NCI-H2081 treated with DMSO at 0.1 percent for 48 hours (cell line): ENCODE data around the gene IL1RL2.

Experiments
- DNase-seq: peaks from one replicate; lab custom pipeline; 2025; lab: John Stamatoyannopoulos, UW

IL1RL2 gene

GRCh38 chr2:102267774-102268173 lies 81.0 kb downstream of the IL1RL2 start:
- DNase-seq = no peak

DNA sequence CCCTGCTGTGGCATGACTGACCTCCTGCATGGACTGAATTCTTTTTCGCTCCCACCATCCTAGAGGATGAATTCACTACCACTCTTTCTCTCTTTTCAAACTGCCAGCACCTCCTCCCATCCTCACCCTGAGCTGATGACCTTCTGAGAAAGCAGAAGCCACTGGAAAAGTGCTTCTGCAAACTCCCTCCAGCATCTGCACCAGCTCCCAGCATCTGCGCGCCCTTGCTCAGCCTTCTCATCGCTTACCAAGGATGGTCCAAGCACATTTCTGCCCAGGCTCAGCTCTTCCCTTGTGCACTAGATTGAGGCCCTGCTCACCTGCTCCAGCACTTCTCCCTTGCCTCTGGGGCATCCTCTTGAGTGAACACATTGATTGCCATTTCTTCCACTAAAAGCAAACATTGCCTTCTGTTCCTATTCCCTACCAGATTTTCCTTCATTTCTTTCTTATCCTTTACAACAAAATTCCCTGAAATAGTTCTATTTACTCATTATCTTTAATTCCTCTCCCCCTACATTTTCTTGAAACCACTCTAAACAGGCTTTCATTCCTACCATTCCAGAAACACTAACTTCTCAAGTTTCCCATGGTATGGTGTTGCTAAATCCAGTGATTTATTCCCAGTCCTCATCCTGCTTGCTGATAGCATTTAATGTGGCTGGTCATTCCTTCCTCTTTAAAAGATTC lies 81.8 kb downstream of the IL1RL2 start:
- DNase-seq = no peak

DNA sequence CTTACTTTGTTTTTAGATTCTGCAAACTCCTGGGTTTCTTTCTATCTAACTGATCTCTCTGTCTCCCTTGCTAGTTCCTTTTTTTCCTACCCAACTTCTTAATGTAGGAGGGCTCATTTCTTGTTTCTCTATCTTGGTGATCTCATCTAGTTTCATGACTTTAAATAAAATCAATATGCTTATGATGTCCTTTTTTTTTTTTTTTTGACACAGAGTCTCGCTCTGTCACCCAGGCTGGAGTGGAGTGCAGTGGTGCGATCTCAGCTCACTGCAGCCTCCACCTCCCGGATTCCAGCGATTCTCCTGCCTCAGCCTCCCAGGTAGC lies 82.3 kb downstream of the IL1RL2 start:
- no peak for DNase-seq

DNA sequence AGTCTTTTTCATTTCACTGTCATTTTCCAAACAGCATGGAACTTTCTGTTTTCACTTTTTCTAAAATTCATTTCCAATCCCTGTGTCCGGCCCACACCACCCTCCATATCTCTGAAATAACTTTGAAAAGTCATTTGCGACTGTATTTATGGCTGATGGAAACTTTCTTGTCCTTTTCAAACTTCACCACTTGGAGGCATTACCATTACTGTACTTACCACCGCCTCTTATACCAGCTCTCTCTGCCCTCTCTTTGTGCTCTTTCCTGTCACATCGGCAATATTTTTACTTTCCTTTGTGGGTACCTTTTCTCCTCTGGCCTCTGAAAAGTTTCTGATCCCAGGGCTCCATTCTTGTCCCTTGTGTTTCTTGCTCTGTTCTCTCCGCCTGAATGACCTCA lies 85.0 kb downstream of the IL1RL2 start:
- DNase-seq = no peak

- DNase-seq = no peak
These were observed 86.9 kb downstream of the IL1RL2 start for GRCh38 chr2:102273619-102274211.

DNA sequence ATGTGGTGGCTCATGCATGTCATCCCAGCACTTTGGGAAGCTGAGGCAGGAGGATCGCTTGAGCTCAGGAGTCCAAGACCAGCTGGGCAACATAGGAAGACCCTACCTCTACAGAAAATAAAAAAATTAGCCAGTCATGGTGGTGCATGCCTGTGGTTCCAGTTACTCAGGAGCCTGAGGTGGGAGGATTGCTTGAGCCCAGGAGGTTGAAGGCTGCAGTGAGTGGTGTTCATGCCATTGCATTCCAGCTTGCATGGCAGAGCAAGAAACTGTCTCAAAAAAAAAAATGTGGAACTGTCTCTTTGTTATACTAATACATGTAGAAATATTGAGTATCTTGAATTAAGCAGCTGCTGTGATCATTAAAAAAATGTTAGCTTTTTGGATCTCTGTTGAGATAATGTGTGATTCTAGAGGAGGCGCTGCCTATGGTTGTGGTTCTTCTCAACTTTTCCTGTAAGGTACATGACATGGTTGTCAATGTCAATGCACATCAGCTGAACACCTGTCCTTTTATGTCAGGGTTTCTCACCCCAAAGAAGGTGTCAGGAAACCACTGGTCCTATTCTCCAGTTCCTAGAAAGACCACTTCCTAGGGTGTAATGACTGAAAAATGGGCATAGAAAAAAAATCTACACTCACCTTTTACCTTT lies 89.9 kb downstream of the IL1RL2 start:
- DNase-seq = no peak

- DNase-seq = no peak
These were observed 90.4 kb downstream of the IL1RL2 start for GRCh38 chr2:102277202-102277700.

GRCh38 chr2:102278720-102279390 lies 92.0 kb downstream of the IL1RL2 start:
- DNase-seq = no peak

DNA sequence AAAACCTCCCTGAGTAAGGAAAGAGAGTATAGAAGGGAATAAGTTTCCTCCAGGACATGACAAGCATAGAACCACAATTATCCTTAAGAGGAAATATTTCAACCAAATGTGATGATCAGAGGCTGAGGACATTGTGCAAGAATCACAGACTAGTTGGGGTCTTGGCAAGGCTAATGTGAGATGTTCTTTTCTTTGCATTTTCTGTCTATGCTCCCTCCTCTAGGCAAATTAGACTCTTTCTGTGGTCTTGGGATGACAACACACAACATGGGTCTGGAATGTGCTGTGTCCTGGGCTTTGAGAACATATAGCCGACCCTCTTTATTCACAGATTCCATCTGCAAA lies 92.5 kb downstream of the IL1RL2 start:
- no peak for DNase-seq

- no peak for DNase-seq
These were observed 95.9 kb downstream of the IL1RL2 start for GRCh38 chr2:102282678-102283091.

GRCh38 chr2:102283996-102284395 lies 97.2 kb downstream of the IL1RL2 start:
- DNase-seq = no peak

- DNase-seq = no peak
These were observed 97.8 kb downstream of the IL1RL2 start for GRCh38 chr2:102284611-102285010.

- no peak for DNase-seq
These were observed 98.5 kb downstream of the IL1RL2 start for GRCh38 chr2:102285368-102285767.

GRCh38 chr2:102286041-102286440 lies 99.2 kb downstream of the IL1RL2 start:
- no peak for DNase-seq

DNA sequence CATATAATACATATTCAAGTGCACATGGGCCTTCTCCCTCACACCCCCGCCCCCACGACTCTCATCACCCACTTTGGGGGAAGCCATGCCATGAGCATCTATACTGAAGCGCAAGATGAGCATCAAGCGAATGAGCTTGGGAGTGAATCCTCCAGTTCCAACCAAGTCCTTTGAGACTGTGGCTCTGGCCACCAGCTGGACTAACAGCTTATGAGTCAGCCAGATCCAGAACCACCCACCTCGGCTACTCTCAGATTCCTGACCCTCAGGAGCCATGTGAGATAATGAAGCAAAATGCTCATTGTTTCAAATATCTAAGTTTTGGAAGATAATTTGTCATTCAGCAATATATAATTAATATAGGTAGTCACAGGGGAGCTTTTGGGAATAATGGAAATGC lies 102.3 kb downstream of the IL1RL2 start:
- no peak for DNase-seq
